GM08714 (cell line): ENCODE measurements around the gene TMEM101.
"Not testable (repeated sequence)": the region's sequence is repeated elsewhere in the genome, so short reads cannot be mapped to it uniquely, and the experiment has no call there.

Experiments used
- H3K4me3 ChIP-seq: fragments of 200-500 bp; sonication (Bioruptor generic); 2 replicates; pipeline ENCODE4 v1.5.1; 2014; ENCODE audit warnings: mild to moderate bottlenecking, low read length, inconsistent platforms
- ZNF274 ChIP-seq: IDR thresholded peaks from 2 replicates; pipeline ENCODE4 v1.6.1; 2012; ENCODE audit warnings: mild to moderate bottlenecking, low read depth, low read length

The TMEM101 gene

GRCh38 chr17:44038604-44039011 is 23.8 kb upstream of the TMEM101 start:
- TF ChIP-seq ZNF274, result no peak
- H3K4me3 ChIP-seq, result no peak overlapping the region

GRCh38 chr17:44037471-44037870 is 22.7 kb upstream of the TMEM101 start:
- TF ChIP-seq ZNF274, result no peak
- no peak overlapping the region for H3K4me3 ChIP-seq

- not testable (repeated sequence) for H3K4me3 ChIP-seq
Measured at GRCh38 chr17:44034688-44035087, 19.9 kb upstream of the TMEM101 start.

- TF ChIP-seq ZNF274, result no peak
- no peak overlapping the region for H3K4me3 ChIP-seq
Measured at GRCh38 chr17:44033861-44034408, 19.2 kb upstream of the TMEM101 start.

- TF ChIP-seq ZNF274, result no peak
- no peak overlapping the region for H3K4me3 ChIP-seq
Measured at GRCh38 chr17:44030482-44030881, 15.7 kb upstream of the TMEM101 start.

- H3K4me3 ChIP-seq, result no peak overlapping the region
- no peak for TF ChIP-seq ZNF274
Measured at GRCh38 chr17:44029736-44030135, 15.0 kb upstream of the TMEM101 start.

- H3K4me3 ChIP-seq, result no peak overlapping the region
- TF ChIP-seq ZNF274, result no peak
Measured at GRCh38 chr17:44024853-44025252, 10.1 kb upstream of the TMEM101 start.

GRCh38 chr17:44024271-44024663 is 9.5 kb upstream of the TMEM101 start:
- H3K4me3 ChIP-seq, result no peak overlapping the region

GRCh38 chr17:44023545-44024270 is 8.9 kb upstream of the TMEM101 start:
- H3K4me3 ChIP-seq, result no peak overlapping the region
- TF ChIP-seq ZNF274, result no peak

More at GRCh38 chr17:44024271-44024663, 9.5 kb upstream of the TMEM101 start:
- no peak for TF ChIP-seq ZNF274

- no peak for TF ChIP-seq ZNF274
- no peak overlapping the region for H3K4me3 ChIP-seq
Measured at GRCh38 chr17:44022246-44022645, 7.5 kb upstream of the TMEM101 start.

GRCh38 chr17:44021227-44021626 is 6.5 kb upstream of the TMEM101 start:
- H3K4me3 ChIP-seq, result not testable (repeated sequence)

GRCh38 chr17:44014133-44014436 is 678 bp downstream of the TMEM101 start:
- no peak for TF ChIP-seq ZNF274
- peak overlapping the region; percentile 88 for H3K4me3 ChIP-seq

GRCh38 chr17:44012874-44013273 is 1.9 kb downstream of the TMEM101 start:
- no peak for TF ChIP-seq ZNF274
- no peak overlapping the region for H3K4me3 ChIP-seq

- H3K4me3 ChIP-seq, result no peak overlapping the region
- no peak for TF ChIP-seq ZNF274
Measured at GRCh38 chr17:44012391-44012790, 2.4 kb downstream of the TMEM101 start.

GRCh38 chr17:44011876-44012275 is 2.9 kb downstream of the TMEM101 start:
- no peak overlapping the region for H3K4me3 ChIP-seq
- no peak for TF ChIP-seq ZNF274
